Liver (tissue), 9 donors: Measurements from ENCODE around the gene SPAG16. TPM values are rescaled to one million over a fixed set of nuclear protein-coding genes. Genes with fewer than 3 reads are reported as not detected.

ENCODE experiments used
- DNase-seq: peaks from one replicate; pipeline ENCODE4 v3.0.0-alpha.2; 2017; ENCODE audit warnings: low spot score
- H3K27ac ChIP-seq, 2 donors: one replicate each; pipeline ENCODE4 v1.7.0; 2013; ENCODE audit warnings: inconsistent platforms in 2 of 2, low read length in 2 of 2, control low read depth in 1 of 2, low read depth in 1 of 2, mild to moderate bottlenecking in 1 of 2
- H3K27me3 ChIP-seq, 4 donors: one replicate each; pipeline versions ENCODE4 v1.6.1 to v1.7.0; 2013; ENCODE audit warnings: low read length in 3 of 4, inconsistent platforms in 1 of 4, mild to moderate bottlenecking in 1 of 4, moderate library complexity in 1 of 4; ENCODE audit not compliant: control insufficient read depth in 4 of 4, insufficient read depth in 4 of 4
- H3K36me3 ChIP-seq, 4 donors: one replicate each; pipeline versions ENCODE4 v1.6.1 to v1.7.0; 2013; ENCODE audit warnings: low read length in 3 of 4, mild to moderate bottlenecking in 3 of 4, low read depth in 1 of 4, moderate library complexity in 1 of 4; ENCODE audit not compliant: control insufficient read depth in 4 of 4, insufficient read depth in 3 of 4
- H3K4me1 ChIP-seq, 4 donors: one replicate each; pipeline versions ENCODE4 v1.6.1 to v1.7.0; 2013; ENCODE audit warnings: low read length in 3 of 4, mild to moderate bottlenecking in 3 of 4, moderate library complexity in 1 of 4; ENCODE audit not compliant: control insufficient read depth in 4 of 4, insufficient read depth in 4 of 4
- H3K4me3 ChIP-seq, 3 donors: one replicate each; pipeline versions ENCODE4 v1.6.1 to v1.7.0; 2013; ENCODE audit warnings: low read length in 3 of 3, control low read depth in 1 of 3, low read depth in 1 of 3, mild to moderate bottlenecking in 1 of 3
- H3K9ac ChIP-seq, 2 donors: one replicate each; pipeline ENCODE4 v1.7.0; 2013; ENCODE audit warnings: low read length in 2 of 2, mild to moderate bottlenecking in 2 of 2, moderate library complexity in 2 of 2, control low read depth in 1 of 2, low read depth in 1 of 2
- H3K9me3 ChIP-seq, 4 donors: one replicate each; pipeline versions ENCODE4 v1.6.1 to v1.7.0; 2013; ENCODE audit warnings: low read length in 3 of 4; ENCODE audit not compliant: control insufficient read depth in 4 of 4
- ATF3 ChIP-seq: IDR thresholded peaks from 2 replicates; pipeline ENCODE4 v1.6.1; 2016; ENCODE audit warnings: antibody characterized with exemption
- EGR1 ChIP-seq, 2 donors: IDR thresholded peaks; 2 replicates each; pipeline ENCODE4 v1.6.1; 2016 to 2018; ENCODE audit warnings: antibody characterized with exemption in 2 of 2, low read depth in 2 of 2
- FOXA1 ChIP-seq: IDR thresholded peaks from 2 replicates; pipeline ENCODE4 v1.6.1; 2016; ENCODE audit warnings: antibody characterized with exemption
- FOXA2 ChIP-seq: IDR thresholded peaks from 2 replicates; pipeline ENCODE4 v1.6.1; 2016; ENCODE audit warnings: antibody characterized with exemption
- GABPA ChIP-seq, 2 donors: IDR thresholded peaks in 1 of 2; conservative IDR thresholded peaks in 1 of 2; 2 replicates each; pipeline ENCODE4 v1.6.1; 2016; ENCODE audit warnings: antibody characterized with exemption in 2 of 2, mild to moderate bottlenecking in 1 of 2, moderate library complexity in 1 of 2
- HNF4A ChIP-seq, 2 donors: conservative IDR thresholded peaks; 2 replicates each; pipeline ENCODE4 v1.6.1; 2016; ENCODE audit warnings: antibody characterized with exemption in 2 of 2, mild to moderate bottlenecking in 2 of 2
- HNF4G ChIP-seq: IDR thresholded peaks from 2 replicates; pipeline ENCODE4 v1.6.1; 2016; ENCODE audit warnings: antibody characterized with exemption
- JUND ChIP-seq, 2 donors: IDR thresholded peaks; 2 replicates each; pipeline ENCODE4 v1.6.1; 2016; ENCODE audit warnings: antibody characterized with exemption in 2 of 2
- NR2F2 ChIP-seq: IDR thresholded peaks from 2 replicates; pipeline ENCODE4 v1.6.1; 2016; ENCODE audit warnings: antibody characterized with exemption
- RAD21 ChIP-seq, 2 donors: IDR thresholded peaks; 2 replicates each; pipeline ENCODE4 v1.6.1; 2016; ENCODE audit warnings: antibody characterized with exemption in 2 of 2, mild to moderate bottlenecking in 2 of 2
- RXRA ChIP-seq, 2 donors: IDR thresholded peaks; 2 replicates each; pipeline ENCODE4 v1.6.1; 2017 to 2018; ENCODE audit warnings: antibody characterized with exemption in 2 of 2, mild to moderate bottlenecking in 1 of 2
- SP1 ChIP-seq: IDR thresholded peaks from 2 replicates; pipeline ENCODE4 v1.6.1; 2018; ENCODE audit warnings: antibody characterized with exemption, mild to moderate bottlenecking
- TAF1 ChIP-seq: conservative IDR thresholded peaks from 2 replicates; pipeline ENCODE4 v1.6.1; 2016; ENCODE audit warnings: antibody characterized with exemption, mild to moderate bottlenecking
- YY1 ChIP-seq: IDR thresholded peaks from 2 replicates; pipeline ENCODE4 v1.6.1; 2016; ENCODE audit warnings: antibody characterized with exemption, mild to moderate bottlenecking
- ZBTB33 ChIP-seq: IDR thresholded peaks from 2 replicates; pipeline ENCODE4 v1.6.1; 2016; ENCODE audit warnings: antibody characterized with exemption
- WGBS: extraction: QIAGEN DNeasy Blood & Tissue Kit; methylation state at CpG from one replicate; pipeline ENCODE4 v1.1.7; 2013; 5-methylcytosine and 5-hydroxymethylcytosine counted together
- polyA plus RNA-seq, 2 donors: library from polyadenylated mRNA; stranded (reverse) in 1 of 2; unstranded in 1 of 2; fragments of 200-250 nt in 1 of 2; fragments of >200 nt in 1 of 2; fragmentation: Nextera tagmentation in 1 of 2; extraction: Ambion mirVana in 1 of 2; gene quantifications; one replicate each; pipeline versions ENCODE4 v1.2.1 to v1.2.3, GENCODE V29; 2013 to 2015
- total RNA-seq, 2 donors: library from RNA; depleted of rRNA; stranded (reverse); fragments of >200 nt; gene quantifications; one replicate each; pipeline ENCODE4 v1.2.3, GENCODE V29; 2014
- TF ChIP-seq, protein P1 (sequence below): IDR thresholded peaks from 2 replicates; pipeline ENCODE4 v1.6.1; 2016; ENCODE audit warnings: antibody characterized with exemption, mild to moderate bottlenecking
- TF ChIP-seq, protein P2 (sequence below): IDR thresholded peaks from 2 replicates; pipeline ENCODE4 v1.6.1; 2016; ENCODE audit warnings: antibody characterized with exemption
- donor health status: healthy.
- donor health status: healthy.
- donor health status: healthy.
- donor health status: healthy.
- donor health status: healthy.

The SPAG16 gene
- total and polyA plus RNA-seq, 4 donors = 6.4 to 12.7 (median 11.4) TPM

- Histone ChIP-seq H3K4me3 (no peak overlapping the region), H3K4me1 (no peaks in the 10 kb centered on the region), H3K9ac (no peak overlapping the region), H3K36me3 (no peaks in the 10 kb centered on the region), H3K9me3 (no peaks in the 10 kb centered on the region), H3K27ac (no peak overlapping the region), H3K27me3 (no peaks in the 10 kb centered on the region)
- DNase-seq = no peak
- TF ChIP-seq TAF1 (no peak), JUND (IDR thresholded peaks at IDR 0.05) (no peak), HNF4G (no peak)
- 95% methylated on average over 1 of the region's 1 CpG for WGBS
These were observed 824.3 kb downstream of the SPAG16 start for GRCh38 chr2:214108598-214108997.

DNA sequence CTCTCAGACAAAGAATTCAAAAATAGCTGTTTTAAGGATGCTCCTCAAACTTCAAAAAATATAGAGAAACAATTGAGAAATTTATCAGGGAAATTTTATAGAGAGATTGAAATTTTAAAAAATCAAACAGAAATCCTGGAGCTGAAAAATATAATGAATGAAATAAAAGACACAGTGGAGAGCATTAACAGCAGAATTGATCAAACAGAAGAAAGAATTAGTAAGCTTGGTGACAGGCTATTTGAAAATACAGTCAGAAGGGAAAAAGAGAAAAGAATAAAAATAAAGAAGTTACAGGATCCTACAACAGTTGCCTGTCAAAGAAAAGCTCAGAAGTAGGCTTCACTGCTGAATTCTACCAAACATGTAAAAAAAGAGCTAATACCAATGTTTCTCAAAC lies 832.8 kb downstream of the SPAG16 start:
- peaks cover 0 to 8% (median 5%) of the 10 kb centered on the region in 4 donors for H3K9me3 ChIP-seq
- TF ChIP-seq SP1 (no peak), ATF3 (no peak), YY1 (no peak), RXRA (IDR thresholded peaks at IDR 0.05) (no peak), TAF1 (no peak), FOXA2 (no peak), JUND (IDR thresholded peaks at IDR 0.05) (no peak)
- TF ChIP-seq, protein P1, sequence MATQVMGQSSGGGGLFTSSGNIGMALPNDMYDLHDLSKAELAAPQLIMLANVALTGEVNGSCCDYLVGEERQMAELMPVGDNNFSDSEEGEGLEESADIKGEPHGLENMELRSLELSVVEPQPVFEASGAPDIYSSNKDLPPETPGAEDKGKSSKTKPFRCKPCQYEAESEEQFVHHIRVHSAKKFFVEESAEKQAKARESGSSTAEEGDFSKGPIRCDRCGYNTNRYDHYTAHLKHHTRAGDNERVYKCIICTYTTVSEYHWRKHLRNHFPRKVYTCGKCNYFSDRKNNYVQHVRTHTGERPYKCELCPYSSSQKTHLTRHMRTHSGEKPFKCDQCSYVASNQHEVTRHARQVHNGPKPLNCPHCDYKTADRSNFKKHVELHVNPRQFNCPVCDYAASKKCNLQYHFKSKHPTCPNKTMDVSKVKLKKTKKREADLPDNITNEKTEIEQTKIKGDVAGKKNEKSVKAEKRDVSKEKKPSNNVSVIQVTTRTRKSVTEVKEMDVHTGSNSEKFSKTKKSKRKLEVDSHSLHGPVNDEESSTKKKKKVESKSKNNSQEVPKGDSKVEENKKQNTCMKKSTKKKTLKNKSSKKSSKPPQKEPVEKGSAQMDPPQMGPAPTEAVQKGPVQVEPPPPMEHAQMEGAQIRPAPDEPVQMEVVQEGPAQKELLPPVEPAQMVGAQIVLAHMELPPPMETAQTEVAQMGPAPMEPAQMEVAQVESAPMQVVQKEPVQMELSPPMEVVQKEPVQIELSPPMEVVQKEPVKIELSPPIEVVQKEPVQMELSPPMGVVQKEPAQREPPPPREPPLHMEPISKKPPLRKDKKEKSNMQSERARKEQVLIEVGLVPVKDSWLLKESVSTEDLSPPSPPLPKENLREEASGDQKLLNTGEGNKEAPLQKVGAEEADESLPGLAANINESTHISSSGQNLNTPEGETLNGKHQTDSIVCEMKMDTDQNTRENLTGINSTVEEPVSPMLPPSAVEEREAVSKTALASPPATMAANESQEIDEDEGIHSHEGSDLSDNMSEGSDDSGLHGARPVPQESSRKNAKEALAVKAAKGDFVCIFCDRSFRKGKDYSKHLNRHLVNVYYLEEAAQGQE = no peak
- no peak overlapping the region for H3K27ac ChIP-seq
- no peaks in the 10 kb centered on the region for H3K36me3 ChIP-seq
- H3K9ac ChIP-seq = no peak overlapping the region
- no peak for DNase-seq
- H3K27me3 ChIP-seq = no peaks in the 10 kb centered on the region
- no peak overlapping the region for H3K4me3 ChIP-seq
- no peaks in the 10 kb centered on the region for H3K4me1 ChIP-seq

GRCh38 chr2:214126135-214126534 lies 841.9 kb downstream of the SPAG16 start:
- H3K4me3 ChIP-seq = no peak overlapping the region
- H3K36me3 ChIP-seq = no peaks in the 10 kb centered on the region
- no peak overlapping the region for H3K9ac ChIP-seq
- H3K9me3 ChIP-seq = no peaks in the 10 kb centered on the region
- no peak for DNase-seq
- H3K4me1 ChIP-seq = no peaks in the 10 kb centered on the region
- H3K27me3 ChIP-seq = no peaks in the 10 kb centered on the region
- H3K27ac ChIP-seq = no peak overlapping the region
- 79% methylated on average over 6 of the region's 6 CpGs for WGBS
- TF ChIP-seq FOXA1 (no peak), HNF4A (conservative IDR thresholded peaks at IDR 0.05) (no peak), ZBTB33 (no peak), SP1 (no peak), NR2F2 (no peak), RXRA (IDR thresholded peaks at IDR 0.05) (no peak), RAD21 (IDR thresholded peaks at IDR 0.05) (no peak), TAF1 (no peak), JUND (IDR thresholded peaks at IDR 0.05) (no peak), ATF3 (no peak), EGR1 (IDR thresholded peaks at IDR 0.05; ENCODE audit: low read depth in 2 of 2) (no peak), GABPA (IDR thresholded peaks at IDR 0.05 in 1 of 2, conservative IDR thresholded peaks at IDR 0.05 in 1 of 2) (no peak), HNF4G (no peak)
- TF ChIP-seq, protein P1 = no peak
- TF ChIP-seq, protein P2, sequence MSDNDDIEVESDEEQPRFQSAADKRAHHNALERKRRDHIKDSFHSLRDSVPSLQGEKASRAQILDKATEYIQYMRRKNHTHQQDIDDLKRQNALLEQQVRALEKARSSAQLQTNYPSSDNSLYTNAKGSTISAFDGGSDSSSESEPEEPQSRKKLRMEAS = no peak
